WTC11 (cell line): Measurements from ENCODE around the gene TUBA4B. TPM values are rescaled to one million over a fixed set of nuclear protein-coding genes. Genes with fewer than 3 reads are reported as not detected.

ENCODE experiments used
- ATAC-seq: fragments of 200-7000 bp; cut with Tn5 transposase; 2 replicates; pipeline ENCODE4 v1.10.0; 2021; ENCODE audit warnings: mild to moderate bottlenecking, moderate library complexity
- CTCF ChIA-PET: fragments of 300-600 bp; sonication (Branson Sonifier 250); formaldehyde crosslinking; loops from one replicate; lab custom pipeline; 2021; ENCODE audit warnings: antibody characterized with exemption; lab: Charles Lee
- POLR2A ChIA-PET: fragments of 350-600 bp; sonication (Branson Sonifier 250); formaldehyde crosslinking; loops from one replicate; lab custom pipeline; 2021; ENCODE audit warnings: antibody characterized with exemption; lab: Charles Lee
- DNase-seq: peaks from one replicate; pipeline ENCODE4 v3.0.0; 2021; ENCODE audit warnings: low spot score
- H3K27ac Mint-ChIP-seq: 2 replicates; pipeline ENCODE4 v1.8.0; 2021; ENCODE audit warnings: mixed read lengths
- H3K27me3 Mint-ChIP-seq: 2 replicates; pipeline ENCODE4 v1.8.0; 2021; ENCODE audit warnings: low read depth, mild to moderate bottlenecking, moderate library complexity, mixed read lengths
- H3K36me3 Mint-ChIP-seq: 2 replicates; pipeline ENCODE4 v1.8.0; 2021; ENCODE audit warnings: mixed read lengths
- H3K4me1 Mint-ChIP-seq: 2 replicates; pipeline ENCODE4 v1.8.0; 2022; ENCODE audit warnings: mixed read lengths
- H3K4me3 Mint-ChIP-seq: 2 replicates; pipeline ENCODE4 v1.8.0; 2021; ENCODE audit warnings: mild to moderate bottlenecking, moderate library complexity, mixed read lengths
- H3K9me3 Mint-ChIP-seq: 2 replicates; pipeline ENCODE4 v1.8.0; 2021; ENCODE audit warnings: mixed read lengths
- AR ChIP-seq: fragments of 250-450 bp; sonication (Bioruptor Pico); IDR thresholded peaks from 2 replicates; pipeline ENCODE4 v1.9.0; 2021; ENCODE audit warnings: mild to moderate bottlenecking
- ATF3 ChIP-seq: sonication (generic); formaldehyde crosslinking; conservative IDR thresholded peaks from 2 replicates; pipeline ENCODE4 v1.8.1; 2022; ENCODE audit warnings: mild to moderate bottlenecking, missing genetic modification reagents
- CBFB ChIP-seq: sonication (generic); formaldehyde crosslinking; IDR thresholded peaks from 2 replicates; pipeline ENCODE4 v1.8.1; 2022; ENCODE audit warnings: mild to moderate bottlenecking, low read depth, missing genetic modification reagents
- ERG ChIP-seq: fragments of 250-450 bp; sonication (Bioruptor Pico); IDR thresholded peaks from 2 replicates; pipeline ENCODE4 v1.8.0; 2021; ENCODE audit warnings: mild to moderate bottlenecking
- GABPB1 ChIP-seq: sonication (generic); formaldehyde crosslinking; IDR thresholded peaks from 2 replicates; pipeline ENCODE4 v1.8.1; 2023; ENCODE audit warnings: mild to moderate bottlenecking, missing genetic modification reagents
- GRHL2 ChIP-seq: fragments of 250-450 bp; sonication (Bioruptor Pico); IDR thresholded peaks from 2 replicates; pipeline ENCODE4 v1.8.0; 2022; ENCODE audit warnings: mild to moderate bottlenecking, moderate library complexity; ENCODE audit not compliant: insufficient replicate concordance, severe bottlenecking
- JAZF1 ChIP-seq: fragments of 250-450 bp; sonication (Bioruptor Pico); IDR thresholded peaks from 2 replicates; pipeline ENCODE4 v1.9.0; 2021; ENCODE audit warnings: moderate library complexity, mild to moderate bottlenecking, inconsistent platforms
- KAT7 ChIP-seq: sonication (generic); formaldehyde crosslinking; IDR thresholded peaks from 2 replicates; pipeline ENCODE4 v1.8.1; 2023; ENCODE audit warnings: missing genetic modification reagents, mild to moderate bottlenecking, borderline replicate concordance
- MYBL2 ChIP-seq: sonication (generic); formaldehyde crosslinking; IDR thresholded peaks from 2 replicates; pipeline ENCODE4 v1.8.1; 2023; ENCODE audit warnings: mild to moderate bottlenecking, moderate library complexity, missing genetic modification reagents
- NFYB ChIP-seq: sonication (generic); formaldehyde crosslinking; conservative IDR thresholded peaks from 2 replicates; pipeline ENCODE4 v1.8.0; 2022; ENCODE audit warnings: low read depth, missing genetic modification reagents
- NR2C2 ChIP-seq: sonication (generic); formaldehyde crosslinking; IDR thresholded peaks from 2 replicates; pipeline ENCODE4 v1.8.0; 2022; ENCODE audit warnings: mild to moderate bottlenecking, missing genetic modification reagents
- RELA ChIP-seq: sonication (generic); formaldehyde crosslinking; IDR thresholded peaks from 2 replicates; pipeline ENCODE4 v1.8.1; 2022; ENCODE audit warnings: missing genetic modification reagents, mild to moderate bottlenecking, borderline replicate concordance
- SMAD3 ChIP-seq: sonication (generic); formaldehyde crosslinking; IDR thresholded peaks from 2 replicates; pipeline ENCODE4 v1.8.0; 2022; ENCODE audit warnings: missing genetic modification reagents, mild to moderate bottlenecking, borderline replicate concordance
- SMAD4 ChIP-seq: sonication (generic); formaldehyde crosslinking; IDR thresholded peaks from 2 replicates; pipeline ENCODE4 v1.8.0; 2022; ENCODE audit warnings: mild to moderate bottlenecking, missing genetic modification reagents
- ZNF138 ChIP-seq: sonication (generic); formaldehyde crosslinking; conservative IDR thresholded peaks from 2 replicates; pipeline ENCODE4 v1.8.1; 2022; ENCODE audit warnings: mild to moderate bottlenecking, moderate library complexity, missing genetic modification reagents
- ZNF396 ChIP-seq: fragments of 250-450 bp; sonication (Bioruptor Pico); IDR thresholded peaks from 2 replicates; pipeline ENCODE4 v1.8.0; 2021; ENCODE audit warnings: mild to moderate bottlenecking, moderate library complexity, borderline replicate concordance
- ZNF416 ChIP-seq: fragments of 250-450 bp; sonication (Bioruptor Pico); IDR thresholded peaks from 2 replicates; pipeline ENCODE4 v1.9.0; 2021; ENCODE audit warnings: mild to moderate bottlenecking, inconsistent platforms
- ZNF425 ChIP-seq: fragments of 250-450 bp; sonication (Bioruptor Pico); conservative IDR thresholded peaks from 2 replicates; pipeline ENCODE4 v1.9.0; 2021; ENCODE audit warnings: mild to moderate bottlenecking
- ZNF671 ChIP-seq: fragments of 250-450 bp; sonication (Bioruptor Pico); IDR thresholded peaks from 2 replicates; pipeline ENCODE4 v1.8.0; 2021; ENCODE audit warnings: mild to moderate bottlenecking
- total RNA-seq: library from RNA; stranded (reverse); gene quantifications from 3 replicates; pipeline ENCODE4 v1.2.3, GENCODE V29; 2021
- TF ChIP-seq, protein P1 (sequence below): fragments of 200-600 bp; IDR thresholded peaks from 2 replicates; pipeline ENCODE4 v1.8.0; 2022; ENCODE audit warnings: antibody characterized with exemption
- TF ChIP-seq, protein P2 (sequence below): fragments of 250-450 bp; sonication (Bioruptor Pico); IDR thresholded peaks from 2 replicates; pipeline ENCODE4 v1.9.0; 2021; ENCODE audit warnings: mild to moderate bottlenecking, borderline replicate concordance
- TF ChIP-seq, protein P3 (sequence below): sonication (generic); formaldehyde crosslinking; IDR thresholded peaks from 2 replicates; pipeline ENCODE4 v1.8.1; 2022; ENCODE audit warnings: mild to moderate bottlenecking, moderate library complexity, missing genetic modification reagents

The TUBA4B gene
- total RNA-seq, 1 experiment from 2014 or later: 0.20 TPM

GRCh38 chr2:219299372-219299760 lies 46.3 kb downstream of the TUBA4B start:
- Mint-ChIP-seq H3K36me3 (no peaks in the 10 kb centered on the region), H3K27ac (no peak overlapping the region), H3K27me3 (peaks cover 75% of the 10 kb centered on the region), H3K9me3 (peaks cover 5% of the 10 kb centered on the region; the same call in 1 of the 2 replicates)
- no peak for ATAC-seq
- CTCF ChIA-PET: interaction anchor here (0.6 to 3.5 kb wide), 29 partner anchors 9 to 269 kb away, joined by 3 to 21 read pairs (median 4); partner anchors contain the start of genes ANKZF1, ATG9A, CNPPD1 and DNAJB2
- TF ChIP-seq ZNF425 (CRISPR knock-in tag) (no peak), NFYB (CRISPR knock-in tag) (no peak), AR (CRISPR knock-in tag) (no peak), KAT7 (CRISPR knock-in tag) (no peak), ZNF416 (CRISPR knock-in tag) (no peak), SMAD4 (CRISPR knock-in tag) (no peak), ZNF396 (no peak), GABPB1 (CRISPR knock-in tag) (no peak), ZNF671 (CRISPR knock-in tag) (no peak)
- TF ChIP-seq, protein P1, sequence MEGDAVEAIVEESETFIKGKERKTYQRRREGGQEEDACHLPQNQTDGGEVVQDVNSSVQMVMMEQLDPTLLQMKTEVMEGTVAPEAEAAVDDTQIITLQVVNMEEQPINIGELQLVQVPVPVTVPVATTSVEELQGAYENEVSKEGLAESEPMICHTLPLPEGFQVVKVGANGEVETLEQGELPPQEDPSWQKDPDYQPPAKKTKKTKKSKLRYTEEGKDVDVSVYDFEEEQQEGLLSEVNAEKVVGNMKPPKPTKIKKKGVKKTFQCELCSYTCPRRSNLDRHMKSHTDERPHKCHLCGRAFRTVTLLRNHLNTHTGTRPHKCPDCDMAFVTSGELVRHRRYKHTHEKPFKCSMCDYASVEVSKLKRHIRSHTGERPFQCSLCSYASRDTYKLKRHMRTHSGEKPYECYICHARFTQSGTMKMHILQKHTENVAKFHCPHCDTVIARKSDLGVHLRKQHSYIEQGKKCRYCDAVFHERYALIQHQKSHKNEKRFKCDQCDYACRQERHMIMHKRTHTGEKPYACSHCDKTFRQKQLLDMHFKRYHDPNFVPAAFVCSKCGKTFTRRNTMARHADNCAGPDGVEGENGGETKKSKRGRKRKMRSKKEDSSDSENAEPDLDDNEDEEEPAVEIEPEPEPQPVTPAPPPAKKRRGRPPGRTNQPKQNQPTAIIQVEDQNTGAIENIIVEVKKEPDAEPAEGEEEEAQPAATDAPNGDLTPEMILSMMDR: no peak
- TF ChIP-seq, all 79 proteins: peak for 0
- H3K4me3 Mint-ChIP-seq: peak overlapping the region; percentile 51
- DNase-seq: no peak
- POLR2A ChIA-PET: no interaction called here
- H3K4me1 Mint-ChIP-seq: peaks cover 19% of the 10 kb centered on the region

DNA sequence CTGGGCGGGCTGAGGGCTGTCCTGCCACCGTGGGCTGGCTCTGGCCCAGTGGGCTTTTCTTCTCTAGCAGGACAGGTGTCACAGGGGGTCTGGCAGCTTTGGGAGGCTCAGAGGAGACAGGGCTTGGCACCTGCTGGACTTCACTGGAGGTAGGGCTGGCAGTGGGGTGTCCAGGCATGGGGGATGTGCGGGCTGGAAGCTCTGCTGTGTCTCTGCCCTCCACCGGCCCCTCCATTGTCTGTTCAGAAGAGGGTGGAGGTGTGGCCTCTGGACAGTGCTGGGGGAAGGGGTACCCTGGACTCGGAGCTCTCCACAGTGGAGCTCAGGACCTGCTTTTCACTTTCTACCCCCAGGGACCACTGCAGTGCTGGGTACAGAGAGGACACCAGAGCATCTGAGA lies 47.0 kb downstream of the TUBA4B start:
- ATAC-seq: no peak
- DNase-seq: no peak
- Mint-ChIP-seq H3K4me3 (no peak overlapping the region), H3K9me3 (peaks cover 5% of the 10 kb centered on the region; the same call in 1 of the 2 replicates), H3K36me3 (no peaks in the 10 kb centered on the region), H3K27me3 (peaks cover 78% of the 10 kb centered on the region), H3K27ac (no peak overlapping the region), H3K4me1 (peaks cover 19% of the 10 kb centered on the region)
- ChIA-PET CTCF (interaction anchor here (1.1 to 3.5 kb wide), 12 partner anchors 9 to 270 kb away, joined by 3 to 21 read pairs (median 6); partner anchors contain the start of genes DNAJB2 and PTPRN), POLR2A (no interaction called here)
- no peak for TF ChIP-seq GABPB1 (CRISPR knock-in tag)
- no peak for TF ChIP-seq ATF3
- TF ChIP-seq SMAD3 (CRISPR knock-in tag): no peak
- TF ChIP-seq MYBL2 (CRISPR knock-in tag): no peak
- TF ChIP-seq, protein P2, sequence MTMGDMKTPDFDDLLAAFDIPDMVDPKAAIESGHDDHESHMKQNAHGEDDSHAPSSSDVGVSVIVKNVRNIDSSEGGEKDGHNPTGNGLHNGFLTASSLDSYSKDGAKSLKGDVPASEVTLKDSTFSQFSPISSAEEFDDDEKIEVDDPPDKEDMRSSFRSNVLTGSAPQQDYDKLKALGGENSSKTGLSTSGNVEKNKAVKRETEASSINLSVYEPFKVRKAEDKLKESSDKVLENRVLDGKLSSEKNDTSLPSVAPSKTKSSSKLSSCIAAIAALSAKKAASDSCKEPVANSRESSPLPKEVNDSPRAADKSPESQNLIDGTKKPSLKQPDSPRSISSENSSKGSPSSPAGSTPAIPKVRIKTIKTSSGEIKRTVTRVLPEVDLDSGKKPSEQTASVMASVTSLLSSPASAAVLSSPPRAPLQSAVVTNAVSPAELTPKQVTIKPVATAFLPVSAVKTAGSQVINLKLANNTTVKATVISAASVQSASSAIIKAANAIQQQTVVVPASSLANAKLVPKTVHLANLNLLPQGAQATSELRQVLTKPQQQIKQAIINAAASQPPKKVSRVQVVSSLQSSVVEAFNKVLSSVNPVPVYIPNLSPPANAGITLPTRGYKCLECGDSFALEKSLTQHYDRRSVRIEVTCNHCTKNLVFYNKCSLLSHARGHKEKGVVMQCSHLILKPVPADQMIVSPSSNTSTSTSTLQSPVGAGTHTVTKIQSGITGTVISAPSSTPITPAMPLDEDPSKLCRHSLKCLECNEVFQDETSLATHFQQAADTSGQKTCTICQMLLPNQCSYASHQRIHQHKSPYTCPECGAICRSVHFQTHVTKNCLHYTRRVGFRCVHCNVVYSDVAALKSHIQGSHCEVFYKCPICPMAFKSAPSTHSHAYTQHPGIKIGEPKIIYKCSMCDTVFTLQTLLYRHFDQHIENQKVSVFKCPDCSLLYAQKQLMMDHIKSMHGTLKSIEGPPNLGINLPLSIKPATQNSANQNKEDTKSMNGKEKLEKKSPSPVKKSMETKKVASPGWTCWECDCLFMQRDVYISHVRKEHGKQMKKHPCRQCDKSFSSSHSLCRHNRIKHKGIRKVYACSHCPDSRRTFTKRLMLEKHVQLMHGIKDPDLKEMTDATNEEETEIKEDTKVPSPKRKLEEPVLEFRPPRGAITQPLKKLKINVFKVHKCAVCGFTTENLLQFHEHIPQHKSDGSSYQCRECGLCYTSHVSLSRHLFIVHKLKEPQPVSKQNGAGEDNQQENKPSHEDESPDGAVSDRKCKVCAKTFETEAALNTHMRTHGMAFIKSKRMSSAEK (CRISPR knock-in tag): no peak
- TF ChIP-seq JAZF1 (CRISPR knock-in tag): no peak
- no peak for TF ChIP-seq ZNF416 (CRISPR knock-in tag)
- no peak for TF ChIP-seq CBFB
- no peak for TF ChIP-seq ZNF396
- no peak for TF ChIP-seq GRHL2 (CRISPR knock-in tag)
- TF ChIP-seq RELA (CRISPR knock-in tag): no peak
- no peak for TF ChIP-seq NR2C2
- TF ChIP-seq ERG: no peak
- TF ChIP-seq, protein P3, sequence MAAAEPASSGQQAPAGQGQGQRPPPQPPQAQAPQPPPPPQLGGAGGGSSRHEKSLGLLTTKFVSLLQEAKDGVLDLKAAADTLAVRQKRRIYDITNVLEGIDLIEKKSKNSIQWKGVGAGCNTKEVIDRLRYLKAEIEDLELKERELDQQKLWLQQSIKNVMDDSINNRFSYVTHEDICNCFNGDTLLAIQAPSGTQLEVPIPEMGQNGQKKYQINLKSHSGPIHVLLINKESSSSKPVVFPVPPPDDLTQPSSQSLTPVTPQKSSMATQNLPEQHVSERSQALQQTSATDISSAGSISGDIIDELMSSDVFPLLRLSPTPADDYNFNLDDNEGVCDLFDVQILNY: no peak
- no peak for TF ChIP-seq ZNF138 (CRISPR knock-in tag)
